Stimulated activated CD4-positive, alpha-beta T cell treated with anti-CD3 and anti-CD28 coated beads, Interleukin-15, amount 100 ng/mL, for 1 hour (primary cell): ENCODE data around the gene LBX1.

Source experiments
- DNase-seq, 2 donors: peaks; one replicate each; pipeline ENCODE4 v3.0.0-alpha.2; 2020; ENCODE audit warnings: low read depth in 1 of 2, low spot score in 1 of 2

Gene LBX1

DNA sequence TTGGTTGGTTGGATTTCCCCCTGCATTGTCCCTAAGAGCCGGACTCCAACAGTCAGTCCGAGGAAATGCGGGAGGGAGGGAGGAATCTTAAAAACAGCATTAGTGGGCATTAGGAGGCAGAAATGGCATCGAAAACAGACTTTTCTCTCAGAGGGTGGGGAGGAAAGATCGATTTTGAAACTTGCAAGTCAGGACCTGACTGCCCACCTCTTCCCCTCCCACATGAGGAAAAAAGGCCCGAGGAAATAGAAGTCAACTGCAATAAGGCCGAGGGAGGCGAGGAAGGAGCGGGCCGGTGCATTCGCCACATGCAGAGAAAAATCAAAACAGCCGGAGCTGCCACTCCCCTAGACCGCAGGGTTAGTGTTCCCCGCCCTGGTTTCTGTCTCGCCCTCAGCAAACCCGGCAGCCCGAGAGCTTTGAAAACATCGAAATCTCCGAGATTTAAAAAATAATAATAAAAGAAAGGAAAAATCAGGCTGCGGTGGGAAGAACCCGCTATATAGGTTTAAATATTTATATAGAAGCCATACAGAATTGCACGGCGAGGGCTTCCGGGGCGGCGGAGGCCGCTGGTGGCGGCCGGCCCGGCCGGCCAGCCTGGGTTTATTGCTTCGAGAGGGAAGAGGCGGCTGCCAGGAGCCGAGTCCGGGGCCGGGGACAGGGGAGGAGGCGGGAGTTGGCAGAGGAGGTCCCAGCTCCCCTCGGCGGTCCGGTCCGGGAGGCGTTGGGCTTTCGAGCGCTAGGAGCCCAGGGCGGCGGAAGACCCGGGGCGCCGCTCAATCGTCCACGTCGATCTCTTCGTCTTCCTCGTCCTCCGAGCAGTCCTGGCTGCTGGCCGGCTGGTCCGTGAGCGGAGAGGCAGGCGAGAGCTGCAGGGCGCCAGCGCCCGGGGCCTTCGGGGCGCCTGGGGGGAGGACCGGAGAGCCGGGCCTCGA is 2.5 kb downstream of the LBX1 start:
- DNase-seq: no peak

- no peak for DNase-seq
Observed at GRCh38 chr10:101225846-101226421, 3.3 kb downstream of the LBX1 start.

DNA sequence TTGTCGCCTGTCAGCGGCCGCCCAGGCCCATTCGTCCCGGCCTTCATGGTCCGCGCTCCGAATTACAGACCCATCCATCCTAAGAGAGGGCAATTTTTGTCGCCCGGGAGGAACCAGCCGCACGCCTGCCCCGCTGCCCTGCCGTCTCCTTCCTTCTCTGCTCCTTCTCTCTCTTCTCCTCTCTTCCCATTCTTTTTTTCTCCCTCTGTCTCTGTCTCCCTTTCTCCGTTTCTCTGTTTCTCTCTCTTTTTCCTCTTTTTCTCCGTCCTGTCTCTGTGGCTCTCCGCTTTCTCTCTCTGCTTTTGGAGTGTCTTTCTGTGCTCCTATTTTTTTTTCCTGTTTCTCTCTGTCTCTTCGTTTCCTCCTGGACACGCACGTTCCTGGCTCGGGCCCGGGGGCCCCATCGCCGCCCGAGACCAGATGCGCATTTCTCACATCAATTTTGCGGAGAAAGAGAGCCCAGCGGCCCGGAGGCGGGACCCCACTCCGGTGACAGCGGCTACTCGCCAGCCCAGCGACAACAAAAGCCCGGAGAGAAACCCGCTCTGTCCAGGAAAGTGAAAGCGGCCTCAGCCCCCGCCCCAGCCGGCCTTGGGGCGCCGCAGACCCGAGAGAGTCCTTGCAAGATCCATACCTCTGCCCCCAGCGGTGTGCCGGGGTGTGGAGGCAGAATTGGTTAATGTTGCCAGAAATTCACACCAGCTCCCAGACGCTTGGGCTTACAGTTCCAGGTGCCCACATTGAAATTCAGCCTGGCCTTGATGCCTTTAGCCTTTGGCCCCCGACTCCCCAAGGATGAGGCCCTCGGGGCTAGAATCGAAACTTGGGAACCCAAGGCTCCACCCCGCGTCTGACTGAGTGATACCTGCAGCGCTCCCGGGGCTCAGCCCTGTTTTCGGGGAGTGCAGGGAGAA is 4.1 kb downstream of the LBX1 start:
- DNase-seq: no peak

DNA sequence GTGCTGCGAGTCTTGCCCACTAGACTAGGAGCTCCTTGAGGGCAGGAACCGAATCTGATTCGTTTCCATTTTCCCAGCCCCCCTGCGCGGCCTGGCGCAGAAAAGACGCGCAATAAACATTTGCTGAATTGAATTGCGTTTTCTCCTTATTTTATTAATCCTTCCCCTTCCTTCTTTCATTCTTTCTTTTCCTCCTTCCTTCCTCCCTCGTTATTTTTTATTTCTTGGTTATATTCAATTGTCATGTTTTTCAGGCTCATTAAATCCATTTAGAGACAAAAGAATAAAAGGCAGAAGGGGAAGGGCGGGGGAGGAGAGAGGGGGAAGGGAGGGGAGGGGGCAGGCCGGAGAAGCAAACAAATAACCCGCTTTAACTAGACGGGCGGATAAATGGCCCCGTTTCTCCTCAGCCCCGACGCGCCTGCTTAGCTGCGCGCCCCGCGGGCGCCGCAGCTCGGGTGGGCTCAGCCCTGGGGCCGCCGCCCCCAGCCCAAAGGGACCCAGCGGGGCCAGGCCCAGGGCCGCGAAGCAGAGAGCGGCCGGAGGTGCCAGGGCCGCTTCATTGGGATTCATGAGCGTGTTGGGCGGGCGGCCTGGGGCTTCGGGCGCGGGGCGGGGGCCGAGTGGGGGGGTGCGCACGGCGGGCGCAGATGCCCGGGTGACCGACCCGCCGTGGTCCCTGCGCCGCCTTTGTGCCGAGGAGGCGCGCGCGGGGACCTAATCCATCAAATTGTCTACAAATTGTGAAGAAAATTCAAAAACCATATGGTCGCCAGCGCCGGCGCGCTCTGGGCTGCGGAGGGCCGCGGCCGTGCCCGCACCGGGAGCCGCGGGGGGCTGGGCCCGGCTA is 5.0 kb downstream of the LBX1 start:
- DNase-seq: no peak

GRCh38 chr10:101223274-101224059 is 5.8 kb downstream of the LBX1 start:
- no peak for DNase-seq

DNA sequence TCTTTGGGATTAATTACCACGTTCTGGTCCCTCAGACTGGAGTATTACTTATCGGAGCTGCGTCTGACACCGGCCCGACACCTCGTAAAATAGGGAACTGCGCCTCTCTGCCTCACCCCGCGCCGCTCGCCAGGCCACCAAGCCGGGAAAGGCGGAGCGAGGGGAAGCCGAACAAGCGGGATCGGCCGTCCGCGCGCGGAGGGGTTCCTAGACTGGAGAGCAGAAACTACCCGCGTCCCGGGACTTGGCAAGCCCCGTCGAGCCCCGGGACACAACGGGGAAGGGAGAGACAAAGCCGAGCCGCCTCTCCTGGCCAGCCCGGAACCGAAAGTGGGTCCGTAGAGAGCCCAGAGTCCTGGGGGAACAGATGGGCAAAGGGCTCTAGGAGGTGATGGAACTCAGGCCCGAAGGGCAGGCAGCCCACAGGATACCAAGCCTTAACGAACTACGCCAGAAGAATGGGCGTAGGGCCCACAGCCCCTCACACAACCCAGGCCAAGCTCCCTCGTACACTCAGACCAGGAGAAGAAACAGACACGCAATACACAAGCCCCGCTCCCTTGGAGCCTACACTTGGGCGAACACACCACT is 6.5 kb downstream of the LBX1 start:
- DNase-seq: no peak

GRCh38 chr10:101221963-101222531 is 7.2 kb downstream of the LBX1 start:
- no peak for DNase-seq

DNA sequence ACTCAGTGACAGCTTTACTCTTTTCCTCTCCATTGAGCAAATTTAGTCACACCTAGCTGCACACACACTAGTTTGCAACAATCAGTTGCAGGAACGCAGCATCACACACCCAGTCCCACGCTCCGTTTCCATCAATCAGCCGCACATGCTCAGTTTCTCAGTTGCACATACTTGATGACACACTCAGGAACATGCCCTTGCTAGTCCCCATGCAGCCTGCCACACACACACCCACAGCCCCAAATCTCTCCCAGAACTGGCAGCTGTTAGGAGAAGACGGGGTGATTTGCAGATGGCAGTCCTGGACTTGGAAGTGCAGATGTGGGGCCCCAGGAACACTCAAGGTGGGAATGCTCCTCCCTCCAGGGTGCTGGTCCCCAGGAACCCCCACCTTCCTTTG is 7.7 kb downstream of the LBX1 start:
- DNase-seq: no peak

- DNase-seq: no peak
Observed at GRCh38 chr10:101219946-101220451, 9.3 kb downstream of the LBX1 start.

- no peak for DNase-seq
Observed at GRCh38 chr10:101219139-101219945, 9.9 kb downstream of the LBX1 start.

DNA sequence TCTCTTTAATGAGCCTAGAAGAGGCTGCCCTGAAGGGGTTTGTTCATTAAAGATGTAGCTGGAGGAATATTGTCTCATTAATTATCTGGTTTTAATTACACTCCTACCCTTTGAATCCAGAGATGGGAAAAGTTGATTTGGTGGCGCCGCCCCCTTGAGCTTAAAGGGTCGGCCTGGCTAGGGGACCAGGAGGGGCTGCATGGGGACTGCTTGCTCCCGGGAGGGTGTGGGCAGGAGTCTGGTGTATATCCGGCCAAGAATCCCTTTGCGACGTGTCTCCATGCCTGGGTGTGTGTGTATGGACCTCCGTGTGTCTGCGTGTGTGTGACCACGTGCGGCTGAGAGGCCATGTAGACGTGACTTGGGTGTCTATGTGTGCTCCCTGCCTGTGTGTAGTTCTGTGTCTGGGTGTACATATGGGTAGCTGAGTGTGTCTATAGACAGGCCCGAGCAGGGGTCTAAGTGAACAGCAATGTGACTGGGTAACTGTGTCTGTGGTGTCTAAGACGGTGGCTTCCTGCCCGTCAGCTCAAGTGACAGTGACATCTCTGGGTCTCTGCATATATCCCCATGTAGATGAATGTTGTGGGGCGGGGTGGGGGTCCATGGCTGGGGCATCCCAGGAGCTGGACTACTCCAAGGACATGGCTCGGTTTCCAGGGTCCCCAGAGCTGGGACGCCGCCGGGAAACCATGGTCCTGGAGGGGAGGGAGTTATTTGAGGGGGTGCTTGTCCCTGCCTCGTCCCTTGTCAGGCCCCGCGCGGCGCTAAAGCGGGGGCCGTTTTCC is 10.7 kb downstream of the LBX1 start:
- DNase-seq: no peak

- DNase-seq: no peak
Observed at GRCh38 chr10:101217450-101218281, 11.6 kb downstream of the LBX1 start.

DNA sequence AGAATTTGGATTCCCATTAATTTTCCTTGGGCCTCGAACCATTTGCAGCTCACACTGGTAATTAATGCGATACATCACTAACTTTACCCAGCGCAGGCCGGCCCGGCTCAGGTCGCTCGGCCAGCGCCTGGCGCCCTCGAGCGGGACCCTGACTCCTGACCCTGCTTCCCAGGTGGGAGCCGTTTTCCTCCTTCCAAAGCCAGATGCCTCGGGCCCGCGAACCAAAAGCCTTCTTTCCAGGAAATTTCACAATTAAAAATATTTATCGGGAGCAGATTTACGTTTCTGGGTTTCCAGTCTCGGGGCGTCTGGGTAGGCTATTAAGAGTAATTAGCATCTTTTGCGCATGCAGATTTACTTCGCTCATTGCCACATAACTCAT is 12.2 kb downstream of the LBX1 start:
- DNase-seq: no peak

- DNase-seq: no peak
Observed at GRCh38 chr10:101216207-101217043, 12.8 kb downstream of the LBX1 start.

DNA sequence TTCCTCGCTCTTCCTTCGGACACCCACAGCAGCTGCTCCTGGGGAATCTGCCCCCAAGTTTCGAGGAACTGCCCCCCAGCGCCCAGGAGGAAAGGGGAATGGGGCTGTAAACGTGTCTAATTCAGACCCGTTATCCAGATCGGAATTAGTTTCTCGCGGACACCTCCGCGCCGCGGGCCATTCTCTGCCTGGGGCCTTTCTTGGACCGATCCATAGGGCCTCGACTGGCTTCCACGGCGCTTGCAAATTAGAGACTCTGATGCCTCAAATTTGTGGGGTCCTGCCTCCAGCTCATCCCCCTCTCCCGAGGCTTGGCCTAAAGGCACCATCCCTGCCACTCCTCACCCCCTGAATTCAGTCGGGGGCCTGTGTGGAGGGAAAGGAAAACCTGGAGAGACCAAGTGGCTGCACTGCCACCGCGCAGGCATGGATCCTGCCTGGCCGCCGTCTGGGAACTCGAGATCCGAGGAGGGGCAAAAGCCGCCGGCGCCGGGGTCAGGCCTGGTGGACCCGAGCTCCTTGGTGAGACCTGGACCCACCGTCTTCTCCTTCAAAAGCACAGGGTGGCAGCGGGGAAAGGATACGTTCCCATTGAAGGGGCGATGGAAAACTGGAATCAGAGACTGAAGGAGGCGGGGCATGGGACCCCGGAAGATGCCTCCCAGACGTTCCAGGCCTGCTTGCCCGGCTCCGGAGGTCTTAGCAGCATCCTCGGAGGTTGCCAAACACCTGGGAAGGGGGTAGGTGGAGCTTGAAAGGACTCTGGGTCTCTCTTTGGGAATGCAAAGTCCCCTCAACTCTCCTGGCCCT is 13.7 kb downstream of the LBX1 start:
- no peak for DNase-seq
